GM18520 (cell line): Measurements from ENCODE around the gene MROH2A.

Experiments
- ATAC-seq: cut with Tn5 transposase; IDR thresholded peaks from one replicate; pipeline ENCODE4 v1.9.1; 2021; ENCODE audit not compliant: unreplicated experiment

The MROH2A gene

GRCh38 chr2:233764761-233765160 is 13.4 kb upstream of the MROH2A start:
- no peak for ATAC-seq

- ATAC-seq = no peak
These were observed 11.7 kb upstream of the MROH2A start for GRCh38 chr2:233766416-233766815.

- ATAC-seq = no peak
These were observed 10.1 kb upstream of the MROH2A start for GRCh38 chr2:233768076-233768475.

DNA sequence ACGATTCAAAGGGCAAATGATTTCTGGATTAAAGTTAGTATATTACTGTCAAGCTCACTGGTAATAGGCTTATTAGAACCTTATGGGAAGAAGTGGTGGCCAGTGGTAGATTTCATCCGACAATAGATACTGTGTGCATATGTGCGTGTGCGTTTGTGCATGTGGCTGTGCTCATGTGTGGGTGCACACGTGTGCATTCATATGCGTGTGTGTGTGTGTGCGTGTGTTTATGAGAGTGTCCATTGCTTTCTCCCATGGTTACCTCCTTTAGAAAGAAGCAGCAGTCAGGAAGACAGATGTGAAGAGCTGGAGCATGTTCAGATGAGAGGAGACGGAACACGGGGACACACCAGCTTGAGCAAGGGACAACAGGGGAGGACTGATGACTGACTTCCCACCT is 8.9 kb upstream of the MROH2A start:
- ATAC-seq = no peak

DNA sequence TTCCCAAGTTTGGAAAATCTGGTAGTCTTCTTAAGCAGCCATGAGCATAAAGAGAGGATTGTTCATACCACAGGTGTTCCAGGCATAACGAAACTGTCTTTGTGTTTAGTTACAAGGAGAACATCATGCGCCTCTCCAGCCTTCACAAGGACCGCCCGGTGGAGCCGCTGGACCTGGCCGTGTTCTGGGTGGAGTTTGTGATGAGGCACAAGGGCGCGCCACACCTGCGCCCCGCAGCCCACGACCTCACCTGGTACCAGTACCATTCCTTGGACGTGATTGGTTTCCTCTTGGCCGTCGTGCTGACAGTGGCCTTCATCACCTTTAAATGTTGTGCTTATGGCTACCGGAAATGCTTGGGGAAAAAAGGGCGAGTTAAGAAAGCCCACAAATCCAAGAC is 6.0 kb upstream of the MROH2A start:
- ATAC-seq = no peak

- ATAC-seq = no peak
These were observed 5.5 kb upstream of the MROH2A start for GRCh38 chr2:233772583-233772982.

DNA sequence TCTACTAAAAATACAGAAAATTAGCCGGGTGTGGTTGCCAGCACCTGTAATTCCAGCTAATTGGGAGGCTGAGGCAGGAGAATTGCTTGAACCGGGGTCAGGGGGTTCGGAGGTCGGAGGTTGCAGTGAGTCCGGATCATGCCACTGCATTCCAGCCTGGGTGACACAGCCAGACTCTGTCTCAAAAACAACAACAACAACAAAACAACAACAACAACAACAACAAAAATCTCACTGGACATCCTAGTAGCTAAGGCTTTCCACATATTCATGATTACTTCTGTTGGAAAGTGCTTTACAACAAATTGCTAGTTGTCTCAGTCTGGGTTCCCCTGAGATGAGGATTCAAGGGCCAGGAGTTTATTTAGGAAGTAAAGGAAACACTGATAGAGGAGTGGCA is 4.3 kb upstream of the MROH2A start:
- ATAC-seq = no peak

DNA sequence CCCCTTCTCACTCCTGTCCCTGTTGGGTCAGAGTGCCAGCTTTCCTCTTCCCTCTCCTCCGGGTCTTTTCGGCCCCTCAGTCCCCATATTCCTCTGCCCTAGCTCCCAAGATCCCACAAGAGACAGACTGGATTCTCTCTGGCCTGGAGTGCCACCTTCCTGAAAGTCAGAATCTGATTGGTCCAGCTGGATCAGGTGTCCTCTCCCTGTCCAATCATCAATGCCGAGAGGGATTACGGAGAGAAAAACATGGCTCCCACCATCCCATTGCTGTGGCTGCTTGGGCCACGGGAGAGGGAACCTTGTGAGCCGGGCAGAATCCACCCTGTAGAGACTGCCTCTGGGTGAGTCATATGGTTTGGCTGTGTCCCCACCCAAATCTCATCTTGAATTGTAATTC is 2.7 kb upstream of the MROH2A start:
- ATAC-seq = no peak

DNA sequence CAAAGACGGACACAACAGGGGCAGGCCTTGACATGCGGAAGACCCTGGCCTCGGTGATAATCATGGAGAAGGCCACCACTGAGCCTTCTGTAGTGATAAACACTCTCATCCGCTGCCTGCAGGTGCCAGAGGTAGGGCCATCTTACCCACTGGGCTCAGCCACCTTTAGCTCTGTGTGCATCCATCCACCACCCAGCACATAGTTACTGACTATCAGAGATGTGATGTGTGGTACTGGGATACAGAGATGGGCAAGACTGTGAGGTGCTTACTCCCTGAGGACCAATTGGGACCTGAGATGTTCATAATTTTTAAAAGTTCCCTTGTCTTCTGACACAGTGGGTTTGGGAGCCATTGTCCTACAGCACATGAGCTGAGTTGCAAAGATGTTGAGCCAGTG is 1.6 kb downstream of the MROH2A start:
- no peak for ATAC-seq

GRCh38 chr2:233780771-233781170 is 2.6 kb downstream of the MROH2A start:
- no peak for ATAC-seq

GRCh38 chr2:233789554-233789953 is 11.4 kb downstream of the MROH2A start:
- no peak for ATAC-seq

GRCh38 chr2:233791151-233791882 is 13.2 kb downstream of the MROH2A start:
- no peak for ATAC-seq

DNA sequence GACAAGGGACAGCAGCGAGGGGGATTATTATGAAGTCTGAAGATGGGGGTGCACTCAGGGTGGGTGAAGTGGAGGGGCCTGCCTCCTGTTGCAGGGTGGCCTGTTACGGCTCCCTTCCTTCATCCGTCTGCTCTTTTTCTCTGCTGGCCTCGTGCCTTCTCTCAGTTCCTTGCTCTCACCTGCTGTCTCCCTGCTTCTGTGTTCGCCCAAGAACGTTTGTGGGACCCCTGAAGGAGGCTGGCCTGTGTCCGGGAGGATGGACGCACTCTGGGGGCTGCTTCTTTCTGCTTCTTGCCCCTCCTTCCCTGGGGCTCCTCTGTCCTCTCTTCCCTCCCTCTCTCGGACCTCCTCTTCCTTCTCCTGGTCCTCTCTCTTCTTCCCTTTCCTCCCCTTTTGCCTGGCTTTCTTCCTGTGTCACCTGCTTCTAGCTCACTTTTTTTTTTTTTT is 13.8 kb downstream of the MROH2A start:
- ATAC-seq = no peak

- ATAC-seq = no peak
These were observed 14.6 kb downstream of the MROH2A start for GRCh38 chr2:233792720-233793119.

GRCh38 chr2:233793465-233794127 is 15.5 kb downstream of the MROH2A start:
- no peak for ATAC-seq

GRCh38 chr2:233794128-233794658 is 16.1 kb downstream of the MROH2A start:
- ATAC-seq = no peak

- ATAC-seq = no peak
These were observed 17.6 kb downstream of the MROH2A start for GRCh38 chr2:233795735-233796171.

DNA sequence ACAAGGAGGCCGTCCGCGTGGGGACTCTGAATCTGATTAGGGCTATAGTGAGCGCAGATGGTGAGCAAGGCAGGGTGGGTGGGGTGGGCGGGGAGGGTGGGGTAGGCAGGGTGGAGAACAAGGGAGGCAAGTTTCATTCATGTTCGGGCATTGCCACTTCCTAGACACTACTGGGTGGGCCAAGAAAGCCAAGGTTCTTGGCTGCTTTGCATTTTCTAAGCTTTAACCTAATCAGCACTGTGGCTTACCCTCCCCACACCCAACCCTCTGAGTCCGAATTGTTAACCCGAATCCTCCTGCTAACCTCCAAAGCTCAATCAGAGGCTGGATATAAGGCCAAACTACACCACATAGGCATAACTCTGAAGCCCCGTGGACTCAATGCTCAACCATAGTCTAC is 18.1 kb downstream of the MROH2A start:
- no peak for ATAC-seq

DNA sequence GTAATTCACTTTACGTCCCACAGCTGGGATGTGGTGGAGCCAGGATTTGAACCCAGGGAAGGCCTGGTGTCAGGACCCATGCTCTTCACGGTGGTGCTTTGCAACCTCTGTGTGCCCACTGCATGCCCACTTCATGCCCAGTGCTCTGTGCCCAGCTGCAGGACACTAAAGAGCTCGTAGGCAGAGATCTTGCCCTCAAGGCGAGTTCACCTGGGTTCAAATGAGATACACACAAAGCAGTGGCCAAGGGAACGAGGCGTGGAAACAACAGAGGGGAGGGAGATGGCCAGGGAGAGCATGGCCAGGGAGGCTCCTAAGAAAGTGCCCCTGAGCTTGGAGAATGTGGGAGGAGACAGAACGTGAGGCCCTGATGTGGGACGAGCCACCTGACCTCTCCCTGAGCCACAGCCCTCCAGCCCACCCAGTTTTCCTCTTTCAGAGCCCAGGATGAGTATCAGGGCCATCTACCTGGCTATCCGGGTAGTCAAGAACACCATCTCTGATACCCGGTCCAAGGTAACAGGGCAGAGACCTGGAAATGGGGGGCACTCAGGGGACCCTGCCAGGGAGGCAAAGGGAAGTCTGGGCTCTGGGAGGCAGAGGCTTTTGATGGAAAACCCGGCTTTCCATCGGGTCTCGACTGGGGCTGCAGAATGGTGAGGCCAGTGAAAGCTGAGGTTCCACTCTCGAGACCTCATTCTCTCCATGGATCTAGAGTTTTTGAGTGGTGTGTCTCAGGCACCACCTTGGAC is 20.4 kb downstream of the MROH2A start:
- no peak for ATAC-seq

- ATAC-seq = no peak
These were observed 21.0 kb downstream of the MROH2A start for GRCh38 chr2:233799087-233799665.

DNA sequence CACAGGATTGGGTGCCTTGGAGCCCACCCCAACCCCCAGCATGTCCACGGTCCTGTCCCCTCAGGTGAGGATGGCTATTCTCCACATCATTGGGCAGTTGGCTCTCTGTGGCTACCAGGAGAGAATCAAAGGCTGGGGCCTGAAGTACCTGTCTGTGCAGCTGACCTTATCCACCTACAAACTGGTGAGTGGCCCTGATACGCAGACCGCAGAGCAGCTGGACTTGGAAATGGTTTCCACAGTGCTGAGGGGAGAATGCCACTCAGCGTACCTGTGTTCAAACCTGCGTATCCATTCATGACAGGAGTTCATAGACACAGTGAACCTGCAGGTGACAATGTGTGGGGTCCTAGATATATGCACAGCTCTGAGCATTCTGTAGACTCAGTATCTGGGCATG is 21.6 kb downstream of the MROH2A start:
- ATAC-seq = no peak
